ENCODE measurements around the gene C1QTNF12. TPM values are rescaled to one million over a fixed set of nuclear protein-coding genes. Genes with fewer than 3 reads are reported as not detected.

Gene C1QTNF12
- total and polyA plus RNA-seq, 7 donors, result 1.9 to 28.7 (median 17.6) TPM; not detected in 2

DNA sequence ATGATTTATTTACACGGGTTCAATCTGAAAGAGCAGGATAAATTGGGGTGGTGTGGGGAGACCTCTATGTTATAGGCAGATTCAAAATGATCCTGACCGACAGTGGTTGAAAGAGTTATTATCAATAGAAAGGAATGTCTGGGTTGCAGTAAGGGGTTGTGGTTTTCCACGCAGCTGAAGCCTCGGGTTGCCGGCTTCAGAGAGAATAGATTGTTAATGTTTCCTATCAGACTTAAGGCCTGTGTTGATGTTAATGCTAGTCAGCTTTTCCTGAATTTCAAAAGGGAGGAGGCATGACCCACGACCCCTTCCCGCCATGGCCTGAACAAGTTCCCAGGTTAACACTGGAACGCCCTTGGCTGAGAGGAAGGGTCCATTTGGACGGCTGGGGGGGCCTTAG is 29.3 kb upstream of the C1QTNF12 start:
- TF ChIP-seq POLR2AphosphoS5 (IDR thresholded peaks at IDR 0.05), result no peak
- TF ChIP-seq, protein P1, sequence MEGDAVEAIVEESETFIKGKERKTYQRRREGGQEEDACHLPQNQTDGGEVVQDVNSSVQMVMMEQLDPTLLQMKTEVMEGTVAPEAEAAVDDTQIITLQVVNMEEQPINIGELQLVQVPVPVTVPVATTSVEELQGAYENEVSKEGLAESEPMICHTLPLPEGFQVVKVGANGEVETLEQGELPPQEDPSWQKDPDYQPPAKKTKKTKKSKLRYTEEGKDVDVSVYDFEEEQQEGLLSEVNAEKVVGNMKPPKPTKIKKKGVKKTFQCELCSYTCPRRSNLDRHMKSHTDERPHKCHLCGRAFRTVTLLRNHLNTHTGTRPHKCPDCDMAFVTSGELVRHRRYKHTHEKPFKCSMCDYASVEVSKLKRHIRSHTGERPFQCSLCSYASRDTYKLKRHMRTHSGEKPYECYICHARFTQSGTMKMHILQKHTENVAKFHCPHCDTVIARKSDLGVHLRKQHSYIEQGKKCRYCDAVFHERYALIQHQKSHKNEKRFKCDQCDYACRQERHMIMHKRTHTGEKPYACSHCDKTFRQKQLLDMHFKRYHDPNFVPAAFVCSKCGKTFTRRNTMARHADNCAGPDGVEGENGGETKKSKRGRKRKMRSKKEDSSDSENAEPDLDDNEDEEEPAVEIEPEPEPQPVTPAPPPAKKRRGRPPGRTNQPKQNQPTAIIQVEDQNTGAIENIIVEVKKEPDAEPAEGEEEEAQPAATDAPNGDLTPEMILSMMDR (IDR thresholded peaks at IDR 0.05), result no peak
- Histone ChIP-seq H3K4me1 (peaks cover 0 to 36% (median 31%) of the 10 kb centered on the region in 4 donors), H3K27me3 (no peaks in the 10 kb centered on the region), H3K9me3 (no peaks in the 10 kb centered on the region), H3K27ac (no peak overlapping the region), H3K4me3 (no peak overlapping the region), H3K36me3 (no peaks in the 10 kb centered on the region)
- 78 to 85% methylated on average over 9 of the region's 9 CpGs for WGBS, 2 donors
- intact Hi-C loops (cut with DNase I), result no loop called here
- no peak for DNase-seq

DNA sequence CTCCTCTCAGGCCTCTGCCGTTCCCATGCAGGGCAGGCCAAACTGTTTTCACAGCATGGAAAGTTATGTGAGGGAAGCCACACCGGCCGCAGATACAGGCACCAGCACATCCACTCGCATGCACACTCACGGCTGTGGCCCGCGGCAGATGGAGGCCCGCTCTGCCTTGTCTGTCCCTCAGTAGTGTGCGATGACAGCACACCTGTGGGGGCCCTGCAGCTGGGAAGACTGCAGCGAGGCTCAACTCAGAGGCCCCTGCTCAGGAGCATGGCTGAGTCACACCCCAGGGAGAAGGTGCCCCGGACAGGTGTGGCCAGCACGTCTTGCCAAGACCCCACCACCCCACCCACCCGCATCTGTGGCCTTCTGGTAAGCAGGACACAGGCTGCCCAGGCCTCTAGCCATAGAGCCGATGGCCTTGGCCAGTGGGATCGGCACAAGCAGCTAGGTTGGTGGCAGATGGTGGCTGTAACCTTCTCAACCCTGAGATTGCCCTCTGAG is 28.5 kb upstream of the C1QTNF12 start:
- intact Hi-C loops (cut with DNase I), result loop anchor here (1.0 to 5.0 kb wide), 2 partner anchors 43 to 153 kb away; partner anchors contain the start of genes B3GALT6 and SDF4
- peak overlapping the region in 1 of 4 donors; percentile 89 for H3K27ac ChIP-seq
- no peaks in the 10 kb centered on the region for H3K27me3 ChIP-seq
- no peaks in the 10 kb centered on the region for H3K36me3 ChIP-seq
- TF ChIP-seq POLR2A (IDR thresholded peaks at IDR 0.05), result no peak
- TF ChIP-seq, protein P1 (IDR thresholded peaks at IDR 0.05), result no peak
- no peak for TF ChIP-seq EP300 (IDR thresholded peaks at IDR 0.05)
- TF ChIP-seq POLR2AphosphoS5 (IDR thresholded peaks at IDR 0.05), result no peak
- peaks cover 0 to 45% (median 40%) of the 10 kb centered on the region in 4 donors for H3K4me1 ChIP-seq
- H3K4me3 ChIP-seq, result peak overlapping the region in 2 of 4 donors; percentile 84 to 99
- no peak for DNase-seq
- no peaks in the 10 kb centered on the region for H3K9me3 ChIP-seq
- 86 to 88% methylated on average over 15 of the region's 15 CpGs for WGBS, 2 donors

DNA sequence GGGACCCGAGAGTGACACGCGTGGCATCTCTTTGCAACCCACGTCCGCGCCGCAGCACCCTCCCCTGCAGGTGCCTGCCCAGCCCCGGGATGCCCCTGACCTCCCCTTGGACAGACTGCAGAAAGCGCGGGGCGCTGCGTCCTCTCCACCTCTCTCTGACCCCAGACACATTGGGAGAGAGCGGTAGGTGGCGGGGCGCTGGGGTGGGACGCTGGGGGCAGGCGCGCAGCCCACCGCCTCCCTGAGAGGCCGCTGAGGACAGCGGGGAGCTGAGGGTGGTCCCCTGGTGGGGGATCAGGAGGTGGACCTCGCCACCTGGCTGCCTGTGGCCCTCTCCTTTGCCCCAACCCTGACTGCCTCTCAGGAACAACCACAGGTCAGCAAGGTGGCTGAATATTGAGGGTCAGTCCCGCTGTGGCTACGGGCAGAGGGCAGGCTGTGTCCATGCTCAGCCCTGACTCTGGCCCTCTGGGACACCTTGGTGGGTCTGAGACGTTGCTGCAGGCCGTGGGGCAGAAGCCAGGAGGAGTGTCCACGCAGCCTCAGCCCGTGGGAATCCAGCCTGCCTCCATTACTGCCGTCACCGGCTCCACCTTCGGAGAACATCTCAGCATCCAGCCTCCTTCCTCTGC is 27.9 kb upstream of the C1QTNF12 start:
- no peaks in the 10 kb centered on the region for H3K27me3 ChIP-seq
- WGBS, 2 donors, result 29 to 30% methylated on average over 31 of the region's 31 CpGs
- peak overlapping the region; percentile 88 to 95 (median 89) for H3K27ac ChIP-seq
- no peaks in the 10 kb centered on the region for H3K36me3 ChIP-seq
- no peaks in the 10 kb centered on the region for H3K9me3 ChIP-seq
- peak overlapping the region; percentile 81 to 99 (median 88) for H3K4me3 ChIP-seq
- intact Hi-C loops (cut with DNase I), result loop anchor here (1.0 to 5.0 kb wide), 2 partner anchors 42 to 152 kb away; partner anchors contain the start of genes B3GALT6 and SDF4
- peaks cover 0 to 47% (median 43%) of the 10 kb centered on the region in 4 donors for H3K4me1 ChIP-seq
- TF ChIP-seq EP300 (IDR thresholded peaks at IDR 0.05) (no peak), POLR2A (IDR thresholded peaks at IDR 0.05) (no peak), POLR2AphosphoS5 (IDR thresholded peaks at IDR 0.05) (no peak)
- TF ChIP-seq, protein P1 (IDR thresholded peaks at IDR 0.05), result no peak
- DNase-seq, result no peak

DNA sequence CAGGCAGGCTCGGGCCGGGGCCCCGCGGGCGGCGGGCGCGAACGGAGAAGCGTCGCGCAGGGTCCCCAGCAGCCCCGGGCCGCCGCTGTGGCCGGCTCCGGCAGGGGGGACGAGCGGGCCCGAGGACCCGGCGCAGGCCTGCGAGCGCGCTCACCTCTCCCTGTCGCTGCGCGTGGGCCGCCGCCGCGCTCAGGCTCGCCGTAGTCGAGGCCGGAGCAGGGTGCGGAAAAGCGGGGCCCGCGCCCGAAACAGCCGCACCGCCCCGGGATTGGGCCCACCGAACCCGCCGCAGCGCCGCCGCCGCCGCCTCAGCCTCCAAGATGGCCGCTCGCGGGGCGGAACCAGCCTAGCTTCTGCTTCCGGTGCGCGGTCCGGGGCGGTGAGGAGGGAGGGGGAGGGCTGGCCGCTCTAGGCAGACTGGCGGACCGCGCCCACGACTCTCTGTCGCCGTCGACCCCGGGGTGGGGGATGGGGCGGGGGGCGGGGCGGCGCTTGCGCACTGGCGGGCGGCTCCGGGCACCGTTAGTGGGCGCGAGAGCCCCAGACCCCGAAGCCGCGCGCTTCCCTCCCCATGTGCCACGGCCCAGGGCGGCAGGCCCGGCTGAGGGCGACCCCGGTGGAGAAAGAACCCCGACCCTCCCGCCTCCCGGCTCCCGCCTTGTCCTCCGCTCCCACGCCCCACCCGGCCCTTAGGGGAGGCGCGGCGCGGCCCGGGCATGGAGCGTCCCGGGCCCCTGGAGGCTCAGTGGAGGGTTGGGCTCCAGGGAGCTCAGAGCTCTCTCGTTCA is 27.2 kb upstream of the C1QTNF12 start, which contains the start of gene UBE2J2:
Gene UBE2J2, minus strand, starts transcription at position 343 of the 787 bp plus-strand sequence. CDS start 5,862 bp downstream, outside the sequence.
- Histone ChIP-seq H3K27ac (peak within 1 kb of the TSS; percentile 88 to 95 (median 89)), H3K4me1 (peaks cover 0 to 50% (median 44%) of the 10 kb centered on the region in 4 donors), H3K9me3 (no peaks in the 10 kb centered on the region), H3K27me3 (no peaks in the 10 kb centered on the region), H3K4me3 (peak within 1 kb of the TSS; percentile 81 to 99 (median 88)), H3K36me3 (peaks cover 0 to 3% (median 0%) of the 10 kb centered on the region in 4 donors)
- WGBS, 2 donors, result 1% methylated on average over 105 of the region's 105 CpGs
- peak; percentile 97 for DNase-seq
- intact Hi-C loops (cut with DNase I), result loop anchor here (1.0 to 5.0 kb wide), 2 partner anchors 41 to 151 kb away; partner anchors contain the start of genes B3GALT6 and SDF4
- TF ChIP-seq POLR2AphosphoS5 (IDR thresholded peaks at IDR 0.05) (peak; percentile 60 to 89 (median 80)), POLR2A (IDR thresholded peaks at IDR 0.05) (no peak)
- TF ChIP-seq, protein P1 (IDR thresholded peaks at IDR 0.05), result no peak

All from sigmoid colon (tissue), 7 donors.